Measurements from ENCODE around the gene MRPL40.

The MRPL40 gene

DNA sequence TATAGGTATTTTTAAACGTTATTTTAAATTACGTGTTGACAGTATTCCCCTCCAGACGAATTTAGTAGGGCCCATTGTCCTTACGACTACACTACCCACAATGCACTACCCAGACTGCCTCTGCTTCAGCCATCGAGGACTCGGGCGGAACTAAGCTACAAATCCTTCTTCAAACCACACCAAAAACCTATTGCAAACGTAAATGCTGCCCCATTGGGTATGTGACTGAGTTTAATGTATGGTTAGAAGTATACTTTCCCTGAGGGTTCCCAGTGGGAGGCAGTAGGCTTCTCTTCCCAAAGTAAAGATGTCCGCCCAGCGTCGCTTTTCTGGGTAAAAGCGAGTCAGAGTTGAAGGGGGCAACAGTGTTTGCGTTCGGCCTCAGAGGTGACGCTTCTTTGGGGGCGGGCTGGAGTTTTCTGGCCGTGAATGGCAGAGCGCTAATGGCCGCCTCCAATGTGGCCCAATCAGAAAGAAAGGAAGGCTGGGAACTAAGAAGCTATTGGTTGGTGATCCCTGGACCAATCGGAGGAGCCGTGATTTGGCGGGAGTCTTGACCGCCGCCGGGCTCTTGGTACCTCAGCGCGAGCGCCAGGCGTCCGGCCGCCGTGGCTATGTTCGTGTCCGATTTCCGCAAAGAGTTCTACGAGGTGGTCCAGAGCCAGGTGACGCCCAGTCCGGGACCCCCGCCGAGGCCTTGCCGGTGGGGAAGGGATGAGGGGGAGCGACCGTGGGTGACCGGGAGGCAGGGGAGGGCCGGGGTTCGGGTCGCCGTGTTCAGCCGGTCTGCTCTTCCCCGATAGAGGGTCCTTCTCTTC, 47.2 kb downstream of the MRPL40 start, which contains the start of gene CDC45:
CDC45 (plus strand) TSS at position 566 of the 818 bp plus-strand sequence; CDS start at position 615, 49 bp downstream.
- DNase-seq (ENCODE audit: low read depth, low spot score) = peak; percentile 99
- H3K4me3 ChIP-seq (ENCODE audit: low read depth, low read length) = peak within 1 kb of the TSS; percentile 94
- in situ Hi-C loops (cut with HindIII; ENCODE audit: low sequenced_read_pairs) = no loop called here
- TF ChIP-seq, protein P1, sequence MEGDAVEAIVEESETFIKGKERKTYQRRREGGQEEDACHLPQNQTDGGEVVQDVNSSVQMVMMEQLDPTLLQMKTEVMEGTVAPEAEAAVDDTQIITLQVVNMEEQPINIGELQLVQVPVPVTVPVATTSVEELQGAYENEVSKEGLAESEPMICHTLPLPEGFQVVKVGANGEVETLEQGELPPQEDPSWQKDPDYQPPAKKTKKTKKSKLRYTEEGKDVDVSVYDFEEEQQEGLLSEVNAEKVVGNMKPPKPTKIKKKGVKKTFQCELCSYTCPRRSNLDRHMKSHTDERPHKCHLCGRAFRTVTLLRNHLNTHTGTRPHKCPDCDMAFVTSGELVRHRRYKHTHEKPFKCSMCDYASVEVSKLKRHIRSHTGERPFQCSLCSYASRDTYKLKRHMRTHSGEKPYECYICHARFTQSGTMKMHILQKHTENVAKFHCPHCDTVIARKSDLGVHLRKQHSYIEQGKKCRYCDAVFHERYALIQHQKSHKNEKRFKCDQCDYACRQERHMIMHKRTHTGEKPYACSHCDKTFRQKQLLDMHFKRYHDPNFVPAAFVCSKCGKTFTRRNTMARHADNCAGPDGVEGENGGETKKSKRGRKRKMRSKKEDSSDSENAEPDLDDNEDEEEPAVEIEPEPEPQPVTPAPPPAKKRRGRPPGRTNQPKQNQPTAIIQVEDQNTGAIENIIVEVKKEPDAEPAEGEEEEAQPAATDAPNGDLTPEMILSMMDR (IDR thresholded peaks at IDR 0.05; ENCODE audit: low read depth, low read length) = no peak

DNA sequence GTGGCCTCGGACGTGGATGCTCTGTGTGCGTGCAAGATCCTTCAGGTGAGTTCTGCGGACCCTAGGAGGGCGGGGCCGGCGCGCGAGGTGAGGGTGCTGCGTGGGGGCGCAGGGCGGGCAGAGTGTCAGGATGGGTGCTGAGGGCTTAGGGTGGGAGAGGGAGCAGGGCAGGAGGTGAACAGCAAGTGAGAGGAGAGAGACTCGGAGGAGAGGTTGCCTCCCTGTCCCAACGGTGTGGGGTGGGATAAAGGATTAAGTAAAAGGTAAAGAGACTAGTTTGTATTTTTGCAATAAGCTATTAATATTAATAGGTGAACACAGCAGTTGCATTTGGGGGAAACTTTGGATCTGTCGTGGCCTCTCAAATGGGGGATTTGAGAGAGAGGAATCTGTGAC, 47.8 kb downstream of the MRPL40 start:
- H3K4me3 ChIP-seq (ENCODE audit: low read depth, low read length) = peak overlapping the region; percentile 94
- DNase-seq (ENCODE audit: low read depth, low spot score) = no peak
- TF ChIP-seq, protein P1 (IDR thresholded peaks at IDR 0.05; ENCODE audit: low read depth, low read length) = no peak
- in situ Hi-C loops (cut with HindIII; ENCODE audit: low sequenced_read_pairs) = no loop called here

DNA sequence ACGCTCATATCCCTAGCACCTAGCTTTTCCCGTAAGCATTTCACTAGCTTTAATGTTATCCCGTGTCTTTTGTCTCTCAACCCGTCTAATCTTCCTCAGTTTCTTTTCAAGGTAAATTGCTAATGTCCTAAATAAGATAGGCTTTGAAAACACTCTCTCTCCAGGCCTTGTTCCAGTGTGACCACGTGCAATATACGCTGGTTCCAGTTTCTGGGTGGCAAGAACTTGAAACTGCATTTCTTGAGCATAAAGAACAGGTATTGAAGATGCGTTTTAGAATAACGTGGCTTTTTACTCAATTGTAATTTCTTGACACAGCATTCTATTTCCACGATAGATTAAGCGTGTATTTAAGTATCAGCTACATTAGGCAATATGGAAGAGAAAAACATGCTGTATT, 48.4 kb downstream of the MRPL40 start:
- no peak for DNase-seq (ENCODE audit: low read depth, low spot score)
- in situ Hi-C loops (cut with HindIII; ENCODE audit: low sequenced_read_pairs) = no loop called here
- H3K4me3 ChIP-seq (ENCODE audit: low read depth, low read length) = peak overlapping the region; percentile 94
- TF ChIP-seq, protein P1 (IDR thresholded peaks at IDR 0.05; ENCODE audit: low read depth, low read length) = no peak

DNA sequence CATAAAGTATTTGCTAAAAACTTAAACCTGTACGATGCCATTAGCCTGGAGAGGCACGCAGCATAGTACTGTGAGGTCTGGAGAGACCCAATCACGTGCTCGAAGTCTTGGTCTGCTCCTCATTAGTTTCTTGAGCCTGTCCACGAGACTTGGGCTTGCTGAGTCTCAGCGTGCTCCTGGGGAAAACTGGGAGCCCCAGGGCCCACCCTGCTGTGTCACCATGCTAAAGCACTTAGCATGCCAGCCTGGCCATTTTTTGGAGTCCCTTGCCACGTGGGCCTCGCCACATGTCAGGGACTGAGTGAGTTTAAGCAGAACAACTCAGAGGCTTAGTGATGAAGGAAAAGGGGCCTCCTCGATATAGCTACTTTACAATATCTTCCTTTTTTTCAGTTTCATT, 50.0 kb downstream of the MRPL40 start:
- in situ Hi-C loops (cut with HindIII; ENCODE audit: low sequenced_read_pairs) = no loop called here
- TF ChIP-seq, protein P1 (IDR thresholded peaks at IDR 0.05; ENCODE audit: low read depth, low read length) = no peak
- no peak for DNase-seq (ENCODE audit: low read depth, low spot score)
- no peak overlapping the region for H3K4me3 ChIP-seq (ENCODE audit: low read depth, low read length)

DNA sequence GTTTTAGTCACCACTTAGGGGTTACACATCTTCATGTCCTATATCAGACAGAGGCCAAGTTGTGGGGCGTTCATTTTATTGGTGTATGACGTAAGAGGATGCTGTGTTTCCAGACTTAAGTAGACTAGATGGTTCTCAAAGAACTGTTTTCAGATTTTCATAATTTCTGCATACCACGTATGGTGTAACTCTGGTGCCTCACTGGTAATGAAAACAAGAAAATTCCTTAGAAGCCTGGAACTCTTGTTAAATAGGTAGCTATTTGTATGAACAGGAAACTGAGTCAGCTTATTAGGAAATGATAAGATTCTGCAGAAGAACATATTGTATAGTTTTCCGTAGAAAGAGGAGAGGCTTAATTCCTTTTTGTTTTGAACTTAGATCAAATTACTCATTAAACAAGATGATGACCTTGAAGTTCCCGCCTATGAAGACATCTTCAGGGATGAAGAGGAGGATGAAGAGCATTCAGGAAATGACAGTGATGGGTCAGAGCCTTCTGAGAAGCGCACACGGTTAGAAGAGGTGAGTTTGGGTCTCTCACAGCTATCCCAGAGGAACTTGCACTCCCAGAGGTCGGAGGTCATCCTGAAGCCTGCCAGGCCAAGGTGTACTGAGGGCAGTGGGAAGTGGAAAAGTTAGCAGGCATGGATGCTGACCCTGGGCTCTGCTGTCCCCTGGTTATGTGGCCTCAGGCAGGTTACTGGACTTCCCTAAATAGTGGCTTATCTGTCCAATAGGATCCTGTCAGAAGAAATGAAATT, 51.3 kb downstream of the MRPL40 start:
- H3K4me3 ChIP-seq (ENCODE audit: low read depth, low read length) = no peak overlapping the region

More for the DNA sequence above, 51.3 kb downstream of the MRPL40 start:
- in situ Hi-C loops (cut with HindIII; ENCODE audit: low sequenced_read_pairs) = no loop called here
- TF ChIP-seq, protein P1 (IDR thresholded peaks at IDR 0.05; ENCODE audit: low read depth, low read length) = no peak
- peak; percentile 56 for DNase-seq (ENCODE audit: low read depth, low spot score)
